Measurements from ENCODE around the gene ZNF764.
"Not testable (repeated sequence)": the region's sequence is repeated elsewhere in the genome, so short reads cannot be mapped to it uniquely, and the experiment has no call there.

DNA sequence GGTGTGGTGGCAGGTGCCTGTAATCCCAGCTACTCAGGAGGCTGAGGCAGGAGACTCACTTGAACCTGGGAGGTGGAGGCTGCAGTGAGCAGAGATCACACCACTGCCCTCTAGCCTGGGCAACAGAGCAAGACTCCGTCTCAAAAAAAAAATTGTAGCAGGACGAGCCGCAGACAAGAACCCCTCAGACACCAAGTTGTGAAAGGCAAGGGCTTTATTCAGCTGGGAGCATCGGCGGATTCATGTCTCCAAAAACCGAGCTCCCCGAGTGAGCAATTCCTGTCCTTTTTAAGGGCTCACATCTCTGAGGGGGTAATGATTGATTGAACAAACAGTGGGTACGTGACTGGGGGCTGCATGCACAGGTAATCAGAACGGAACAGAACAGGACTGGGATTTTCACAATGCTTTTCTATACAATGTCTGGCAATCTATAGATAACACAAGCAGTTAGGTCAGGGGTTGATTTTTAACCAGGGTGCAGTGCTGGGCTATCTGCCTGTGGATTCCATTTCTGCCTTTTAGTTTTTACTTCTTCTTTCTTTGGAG, 17.2 kb downstream of the ZNF764 start:
- TF ChIP-seq EZH2 (IDR thresholded peaks at IDR 0.05; ENCODE audit: borderline replicate concordance, low read depth, low read length, poor library complexity, severe bottlenecking), result not testable (repeated sequence)
- TF ChIP-seq, protein P1, sequence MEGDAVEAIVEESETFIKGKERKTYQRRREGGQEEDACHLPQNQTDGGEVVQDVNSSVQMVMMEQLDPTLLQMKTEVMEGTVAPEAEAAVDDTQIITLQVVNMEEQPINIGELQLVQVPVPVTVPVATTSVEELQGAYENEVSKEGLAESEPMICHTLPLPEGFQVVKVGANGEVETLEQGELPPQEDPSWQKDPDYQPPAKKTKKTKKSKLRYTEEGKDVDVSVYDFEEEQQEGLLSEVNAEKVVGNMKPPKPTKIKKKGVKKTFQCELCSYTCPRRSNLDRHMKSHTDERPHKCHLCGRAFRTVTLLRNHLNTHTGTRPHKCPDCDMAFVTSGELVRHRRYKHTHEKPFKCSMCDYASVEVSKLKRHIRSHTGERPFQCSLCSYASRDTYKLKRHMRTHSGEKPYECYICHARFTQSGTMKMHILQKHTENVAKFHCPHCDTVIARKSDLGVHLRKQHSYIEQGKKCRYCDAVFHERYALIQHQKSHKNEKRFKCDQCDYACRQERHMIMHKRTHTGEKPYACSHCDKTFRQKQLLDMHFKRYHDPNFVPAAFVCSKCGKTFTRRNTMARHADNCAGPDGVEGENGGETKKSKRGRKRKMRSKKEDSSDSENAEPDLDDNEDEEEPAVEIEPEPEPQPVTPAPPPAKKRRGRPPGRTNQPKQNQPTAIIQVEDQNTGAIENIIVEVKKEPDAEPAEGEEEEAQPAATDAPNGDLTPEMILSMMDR (conservative IDR thresholded peaks at IDR 0.05; ENCODE audit: low read depth, low read length), result not testable (repeated sequence)
